Muscle layer of duodenum (tissue), 2 donors: ENCODE measurements around the gene RAB37.

Experiments used
- H3K27ac ChIP-seq: one replicate; pipeline ENCODE4 v1.7.0; 2013; ENCODE audit warnings: mild to moderate bottlenecking, low read length
- H3K27me3 ChIP-seq: one replicate; pipeline ENCODE4 v1.7.0; 2013; ENCODE audit warnings: low read depth, mild to moderate bottlenecking, control low read depth, low read length
- H3K36me3 ChIP-seq, 2 donors: one replicate each; pipeline ENCODE4 v1.7.0; 2013; ENCODE audit warnings: low read length in 2 of 2, control low read depth in 1 of 2, mild to moderate bottlenecking in 1 of 2; ENCODE audit not compliant: insufficient read depth in 2 of 2, control insufficient read depth in 1 of 2
- H3K4me1 ChIP-seq, 2 donors: one replicate each; pipeline ENCODE4 v1.7.0; 2013; ENCODE audit warnings: low read length in 2 of 2, mild to moderate bottlenecking in 2 of 2, control low read depth in 1 of 2, moderate library complexity in 1 of 2; ENCODE audit not compliant: insufficient read depth in 2 of 2, control insufficient read depth in 1 of 2
- H3K4me3 ChIP-seq, 2 donors: one replicate each; pipeline ENCODE4 v1.7.0; 2013; ENCODE audit warnings: low read length in 2 of 2, low read depth in 1 of 2, mild to moderate bottlenecking in 1 of 2
- H3K9me3 ChIP-seq, 2 donors: one replicate each; pipeline ENCODE4 v1.7.0; 2013; ENCODE audit warnings: low read length in 2 of 2, control low read depth in 1 of 2, mild to moderate bottlenecking in 1 of 2; ENCODE audit not compliant: control insufficient read depth in 1 of 2
- donor health status: healthy.

The RAB37 gene

GRCh38 chr17:74757931-74758847 is 21.1 kb downstream of the RAB37 start:
- Histone ChIP-seq H3K4me1 (peaks cover 24 to 30% of the 10 kb centered on the region in 2 donors), H3K9me3 (no peaks in the 10 kb centered on the region), H3K27ac (peak overlapping the region; percentile 45), H3K27me3 (no peaks in the 10 kb centered on the region), H3K36me3 (no peaks in the 10 kb centered on the region), H3K4me3 (peak overlapping the region in 1 of 2 donors; percentile 9)

- Histone ChIP-seq H3K4me3 (peak overlapping the region in 1 of 2 donors; percentile 13), H3K27ac (no peak overlapping the region), H3K4me1 (peaks cover 24 to 30% of the 10 kb centered on the region in 2 donors), H3K27me3 (no peaks in the 10 kb centered on the region), H3K9me3 (no peaks in the 10 kb centered on the region), H3K36me3 (no peaks in the 10 kb centered on the region)
Observed at GRCh38 chr17:74758848-74759168, 21.8 kb downstream of the RAB37 start.

GRCh38 chr17:74759243-74759801 is 22.3 kb downstream of the RAB37 start:
- peaks cover 24 to 30% of the 10 kb centered on the region in 2 donors for H3K4me1 ChIP-seq

GRCh38 chr17:74759941-74760340 is 22.9 kb downstream of the RAB37 start:
- H3K4me3 ChIP-seq = no peak overlapping the region
- no peaks in the 10 kb centered on the region for H3K9me3 ChIP-seq
- H3K27me3 ChIP-seq = no peaks in the 10 kb centered on the region
- peak overlapping the region; percentile 31 for H3K27ac ChIP-seq
- no peaks in the 10 kb centered on the region for H3K36me3 ChIP-seq
- peaks cover 24 to 30% of the 10 kb centered on the region in 2 donors for H3K4me1 ChIP-seq

More at GRCh38 chr17:74759243-74759801, 22.3 kb downstream of the RAB37 start:
- Histone ChIP-seq H3K36me3 (no peaks in the 10 kb centered on the region), H3K9me3 (no peaks in the 10 kb centered on the region), H3K4me3 (peak overlapping the region in 1 of 2 donors; percentile 13), H3K27me3 (no peaks in the 10 kb centered on the region), H3K27ac (no peak overlapping the region)

GRCh38 chr17:74760404-74761105 is 23.5 kb downstream of the RAB37 start:
- Histone ChIP-seq H3K27ac (no peak overlapping the region), H3K4me1 (peaks cover 24 to 30% of the 10 kb centered on the region in 2 donors)

GRCh38 chr17:74761419-74761818 is 24.4 kb downstream of the RAB37 start:
- no peaks in the 10 kb centered on the region for H3K36me3 ChIP-seq
- H3K4me3 ChIP-seq = no peak overlapping the region
- no peak overlapping the region for H3K27ac ChIP-seq
- H3K27me3 ChIP-seq = no peaks in the 10 kb centered on the region
- no peaks in the 10 kb centered on the region for H3K9me3 ChIP-seq
- peaks cover 24 to 30% of the 10 kb centered on the region in 2 donors for H3K4me1 ChIP-seq

More at GRCh38 chr17:74760404-74761105, 23.5 kb downstream of the RAB37 start:
- Histone ChIP-seq H3K4me3 (no peak overlapping the region), H3K36me3 (no peaks in the 10 kb centered on the region), H3K9me3 (no peaks in the 10 kb centered on the region), H3K27me3 (no peaks in the 10 kb centered on the region)

- Histone ChIP-seq H3K27ac (no peak overlapping the region), H3K4me1 (peaks cover 21 to 30% of the 10 kb centered on the region in 2 donors), H3K4me3 (no peak overlapping the region), H3K27me3 (no peaks in the 10 kb centered on the region), H3K36me3 (no peaks in the 10 kb centered on the region), H3K9me3 (no peaks in the 10 kb centered on the region)
Observed at GRCh38 chr17:74761931-74762330, 24.9 kb downstream of the RAB37 start.

- Histone ChIP-seq H3K27me3 (no peaks in the 10 kb centered on the region), H3K4me1 (peaks cover 2 to 18% of the 10 kb centered on the region in 2 donors), H3K4me3 (no peak overlapping the region), H3K9me3 (no peaks in the 10 kb centered on the region), H3K36me3 (no peaks in the 10 kb centered on the region), H3K27ac (no peak overlapping the region)
Observed at GRCh38 chr17:74763565-74764387, 26.7 kb downstream of the RAB37 start.

GRCh38 chr17:74764751-74765286 is 27.8 kb downstream of the RAB37 start:
- Histone ChIP-seq H3K27ac (no peak overlapping the region), H3K36me3 (peaks cover 0 to under 1% of the 10 kb centered on the region in 2 donors), H3K4me1 (peaks cover 0 to 8% of the 10 kb centered on the region in 2 donors), H3K4me3 (no peak overlapping the region), H3K9me3 (no peaks in the 10 kb centered on the region), H3K27me3 (no peaks in the 10 kb centered on the region)

- peaks cover 0 to 3% of the 10 kb centered on the region in 2 donors for H3K4me1 ChIP-seq
- H3K36me3 ChIP-seq = peaks cover 7 to 16% of the 10 kb centered on the region in 2 donors
- no peak overlapping the region for H3K4me3 ChIP-seq
- H3K27ac ChIP-seq = no peak overlapping the region
- no peaks in the 10 kb centered on the region for H3K9me3 ChIP-seq
- H3K27me3 ChIP-seq = no peaks in the 10 kb centered on the region
Observed at GRCh38 chr17:74766413-74766812, 29.4 kb downstream of the RAB37 start.
